GM18951 (cell line): ENCODE results near the gene INTS7.
"Not testable (repeated sequence)": the region's sequence is repeated elsewhere in the genome, so short reads cannot be mapped to it uniquely, and the experiment has no call there.

ENCODE experiments used
- POLR2A ChIP-seq: IDR thresholded peaks from 4 replicates; pipeline ENCODE4 v1.6.1; 2011; ENCODE audit warnings: mild to moderate bottlenecking; ENCODE audit not compliant: insufficient read length, insufficient read depth; ENCODE audit errors: extremely low read depth
- in situ Hi-C: fragments of 300-500 bp; cut with MboI; formaldehyde crosslinking; loops from one replicate; pipeline ENCODE4 v1.12.0; 2022; ENCODE audit warnings: low sequenced_read_pairs, mixed read lengths, inconsistent platforms; ENCODE audit not compliant: unreplicated experiment

INTS7 gene

GRCh38 chr1:211951856-211952255, 83.5 kb downstream of the INTS7 start:
- in situ Hi-C loops = no loop called here
- TF ChIP-seq POLR2A = no peak

- in situ Hi-C loops = no loop called here
- no peak for TF ChIP-seq POLR2A
Measured at GRCh38 chr1:211948377-211948776, 87.0 kb downstream of the INTS7 start.

GRCh38 chr1:211947396-211948295, 87.7 kb downstream of the INTS7 start:
- TF ChIP-seq POLR2A = no peak
- in situ Hi-C loops = no loop called here

GRCh38 chr1:211944733-211945500, 90.4 kb downstream of the INTS7 start:
- in situ Hi-C loops = no loop called here
- TF ChIP-seq POLR2A = no peak

GRCh38 chr1:211942583-211942982, 92.8 kb downstream of the INTS7 start:
- TF ChIP-seq POLR2A = no peak
- in situ Hi-C loops = no loop called here

GRCh38 chr1:211939876-211940468, 95.4 kb downstream of the INTS7 start:
- no peak for TF ChIP-seq POLR2A
- in situ Hi-C loops = no loop called here

GRCh38 chr1:211938561-211938997, 96.8 kb downstream of the INTS7 start:
- TF ChIP-seq POLR2A = no peak
- in situ Hi-C loops = no loop called here

GRCh38 chr1:211937422-211937821, 97.9 kb downstream of the INTS7 start:
- in situ Hi-C loops = not testable (repeated sequence)

- in situ Hi-C loops = no loop called here
- TF ChIP-seq POLR2A = no peak
Measured at GRCh38 chr1:211935448-211935970, 99.8 kb downstream of the INTS7 start.

- no peak for TF ChIP-seq POLR2A
- in situ Hi-C loops = no loop called here
Measured at GRCh38 chr1:211933946-211934714, 101.2 kb downstream of the INTS7 start.

- in situ Hi-C loops = no loop called here
- no peak for TF ChIP-seq POLR2A
Measured at GRCh38 chr1:211932933-211933254, 102.5 kb downstream of the INTS7 start.

- in situ Hi-C loops = no loop called here
- no peak for TF ChIP-seq POLR2A
Measured at GRCh38 chr1:211932231-211932932, 103.0 kb downstream of the INTS7 start.

- in situ Hi-C loops = no loop called here
- TF ChIP-seq POLR2A = no peak
Measured at GRCh38 chr1:211929683-211930082, 105.7 kb downstream of the INTS7 start.
